H7 (cell line): ENCODE results near the gene VARS2. TPM values are rescaled to one million over a fixed set of nuclear protein-coding genes. Genes with fewer than 3 reads are reported as not detected.
A peak's percentile ranks its signal among the peaks of the same experiment; 100 is the strongest.

Experiments used
- DNase-seq: peaks from one replicate; pipeline ENCODE4 v3.0.0; 2012
- H3K27me3 ChIP-seq: 2 replicates; pipeline ENCODE4 v1.6.0; 2011; ENCODE audit warnings: mild to moderate bottlenecking, low read length; ENCODE audit not compliant: control insufficient read depth, insufficient read depth
- H3K36me3 ChIP-seq: replicated peaks from 2 replicates; pipeline ENCODE4 v1.5.1; 2011; ENCODE audit warnings: low read length; ENCODE audit not compliant: control insufficient read depth, insufficient read depth
- H3K4me3 ChIP-seq: 2 replicates; pipeline ENCODE4 v1.5.1; 2011; ENCODE audit warnings: low read depth, mild to moderate bottlenecking, control low read depth, low read length, moderate library complexity; ENCODE audit not compliant: insufficient read depth
- total RNA-seq: library from RNA; depleted of rRNA; stranded (reverse); fragments of >200 nt; shearing (Covaris generic); gene quantifications from 2 replicates; pipeline ENCODE4 v1.2.3, GENCODE V29; 2014

The VARS2 gene
- total RNA-seq, 1 experiment from 2014 or later: 54.4 TPM

- Histone ChIP-seq H3K4me3 (no peak overlapping the region), H3K36me3 (peaks cover 39% of the 10 kb centered on the region), H3K27me3 (no peaks in the 10 kb centered on the region)
- peak; percentile 28 for DNase-seq
Measured at GRCh38 chr6:30889921-30890645, 24.0 kb upstream of the VARS2 start.

DNA sequence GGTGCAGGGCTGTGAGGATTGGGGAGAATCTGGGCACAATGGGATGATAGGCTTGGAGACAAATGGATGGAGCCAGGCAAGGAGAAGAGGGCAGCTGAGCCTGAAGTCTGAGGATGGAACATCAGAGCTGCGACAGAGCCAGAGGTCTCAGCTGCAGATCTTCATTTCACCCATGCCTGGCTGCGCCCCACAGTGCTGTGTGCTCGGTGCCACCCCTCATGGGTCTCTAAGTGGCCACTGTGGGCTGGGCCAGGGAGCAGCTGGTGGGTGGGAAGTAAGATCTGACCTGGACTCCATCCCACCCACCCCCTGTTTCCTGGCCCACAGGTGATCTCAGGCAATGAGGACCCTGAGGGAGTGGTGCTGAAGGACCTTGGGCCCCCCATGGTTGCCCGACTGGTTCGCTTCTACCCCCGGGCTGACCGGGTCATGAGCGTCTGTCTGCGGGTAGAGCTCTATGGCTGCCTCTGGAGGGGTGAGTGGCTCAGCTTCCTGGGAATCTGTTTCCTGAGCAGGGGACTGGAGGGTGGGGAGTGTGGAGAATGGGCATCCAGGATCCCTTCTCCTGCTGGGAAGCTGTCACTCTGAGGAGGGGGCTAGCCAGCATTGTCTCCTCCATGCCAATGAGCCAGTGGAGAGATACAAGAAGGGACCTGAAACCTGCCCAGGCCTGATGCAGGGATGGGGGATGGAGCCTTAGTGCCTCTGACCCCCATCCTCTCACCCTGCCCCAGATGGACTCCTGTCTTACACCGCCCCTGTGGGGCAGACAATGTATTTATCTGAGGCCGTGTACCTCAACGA, 23.2 kb upstream of the VARS2 start:
- no peaks in the 10 kb centered on the region for H3K27me3 ChIP-seq
- no peak overlapping the region for H3K4me3 ChIP-seq
- H3K36me3 ChIP-seq: peaks cover 43% of the 10 kb centered on the region
- DNase-seq: peak; percentile 46

GRCh38 chr6:30891450-30891723, 22.7 kb upstream of the VARS2 start:
- H3K4me3 ChIP-seq: no peak overlapping the region
- H3K36me3 ChIP-seq: peaks cover 46% of the 10 kb centered on the region
- DNase-seq: no peak
- no peaks in the 10 kb centered on the region for H3K27me3 ChIP-seq

DNA sequence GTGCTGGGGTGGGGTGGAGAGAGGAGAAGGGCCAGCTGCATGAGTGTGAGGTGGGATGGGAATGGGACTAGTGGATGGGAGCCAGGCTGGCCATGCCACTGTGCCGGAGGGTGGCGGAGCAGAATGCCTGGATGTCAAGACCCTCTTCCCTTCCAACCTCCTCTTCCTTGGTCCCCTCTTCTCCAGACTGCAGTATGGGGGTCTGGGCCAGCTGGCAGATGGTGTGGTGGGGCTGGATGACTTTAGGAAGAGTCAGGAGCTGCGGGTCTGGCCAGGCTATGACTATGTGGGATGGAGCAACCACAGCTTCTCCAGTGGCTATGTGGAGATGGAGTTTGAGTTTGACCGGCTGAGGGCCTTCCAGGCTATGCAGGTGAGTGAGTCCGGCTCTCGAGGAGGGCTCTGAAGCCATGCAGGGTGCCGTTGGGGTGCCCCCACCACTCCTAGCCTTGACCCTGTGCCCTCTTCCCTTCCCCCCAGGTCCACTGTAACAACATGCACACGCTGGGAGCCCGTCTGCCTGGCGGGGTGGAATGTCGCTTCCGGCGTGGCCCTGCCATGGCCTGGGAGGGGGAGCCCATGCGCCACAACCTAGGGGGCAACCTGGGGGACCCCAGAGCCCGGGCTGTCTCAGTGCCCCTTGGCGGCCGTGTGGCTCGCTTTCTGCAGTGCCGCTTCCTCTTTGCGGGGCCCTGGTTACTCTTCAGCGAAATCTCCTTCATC, 22.1 kb upstream of the VARS2 start:
- Histone ChIP-seq H3K4me3 (no peak overlapping the region), H3K36me3 (peaks cover 48% of the 10 kb centered on the region), H3K27me3 (no peaks in the 10 kb centered on the region)
- DNase-seq: peak; percentile 44

GRCh38 chr6:30893001-30893591, 20.9 kb upstream of the VARS2 start:
- Histone ChIP-seq H3K27me3 (no peaks in the 10 kb centered on the region), H3K36me3 (peaks cover 54% of the 10 kb centered on the region), H3K4me3 (no peak overlapping the region)
- DNase-seq: peak; percentile 90

GRCh38 chr6:30893666-30894065, 20.4 kb upstream of the VARS2 start:
- DNase-seq: no peak
- Histone ChIP-seq H3K27me3 (no peaks in the 10 kb centered on the region), H3K4me3 (no peak overlapping the region), H3K36me3 (peaks cover 57% of the 10 kb centered on the region)

DNA sequence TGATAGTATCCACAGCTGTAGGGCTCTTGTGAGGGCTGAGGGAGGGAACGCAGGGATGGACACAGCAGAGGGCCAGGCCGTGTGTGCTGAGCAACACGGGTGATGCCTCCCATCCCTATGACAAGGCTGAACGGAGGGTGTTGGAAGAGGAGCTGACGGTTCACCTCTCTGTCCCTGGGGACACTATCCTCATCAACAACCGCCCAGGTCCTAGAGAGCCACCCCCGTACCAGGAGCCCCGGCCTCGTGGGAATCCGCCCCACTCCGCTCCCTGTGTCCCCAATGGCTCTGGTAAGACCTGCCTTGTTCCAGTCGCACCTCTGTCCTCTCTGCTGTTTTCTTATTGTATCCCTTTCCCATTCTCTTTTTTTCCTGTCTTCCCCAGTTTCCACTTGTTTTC, 19.7 kb upstream of the VARS2 start:
- no peak overlapping the region for H3K4me3 ChIP-seq
- peaks cover 57% of the 10 kb centered on the region for H3K36me3 ChIP-seq
- H3K27me3 ChIP-seq: no peaks in the 10 kb centered on the region
- peak; percentile 41 for DNase-seq

- peaks cover 56% of the 10 kb centered on the region for H3K36me3 ChIP-seq
- H3K4me3 ChIP-seq: no peak overlapping the region
- no peak for DNase-seq
- H3K27me3 ChIP-seq: no peaks in the 10 kb centered on the region
Measured at GRCh38 chr6:30894935-30895334, 19.1 kb upstream of the VARS2 start.

- peak; percentile 58 for DNase-seq
- Histone ChIP-seq H3K27me3 (no peaks in the 10 kb centered on the region), H3K36me3 (peaks cover 52% of the 10 kb centered on the region), H3K4me3 (no peak overlapping the region)
Measured at GRCh38 chr6:30895343-30895742, 18.7 kb upstream of the VARS2 start.

- DNase-seq: peak; percentile 30
- Histone ChIP-seq H3K36me3 (peaks cover 42% of the 10 kb centered on the region), H3K4me3 (no peak overlapping the region), H3K27me3 (no peaks in the 10 kb centered on the region)
Measured at GRCh38 chr6:30896541-30896940, 17.5 kb upstream of the VARS2 start.

DNA sequence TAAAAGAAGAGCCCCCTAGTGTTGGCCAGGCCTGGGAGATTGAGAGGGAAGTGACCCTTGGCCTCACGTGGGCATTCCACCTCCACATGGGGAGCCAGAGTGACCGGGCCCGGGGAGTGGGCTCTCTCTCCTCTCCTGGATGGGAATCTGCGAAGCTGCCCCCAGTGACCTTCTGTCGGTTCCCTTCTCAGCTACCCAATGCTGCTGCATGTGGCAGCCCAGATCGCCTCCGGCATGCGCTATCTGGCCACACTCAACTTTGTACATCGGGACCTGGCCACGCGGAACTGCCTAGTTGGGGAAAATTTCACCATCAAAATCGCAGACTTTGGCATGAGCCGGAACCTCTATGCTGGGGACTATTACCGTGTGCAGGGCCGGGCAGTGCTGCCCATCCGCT, 16.2 kb upstream of the VARS2 start:
- DNase-seq: peak; percentile 52
- Histone ChIP-seq H3K36me3 (peaks cover 36% of the 10 kb centered on the region), H3K4me3 (no peak overlapping the region), H3K27me3 (no peaks in the 10 kb centered on the region)

DNA sequence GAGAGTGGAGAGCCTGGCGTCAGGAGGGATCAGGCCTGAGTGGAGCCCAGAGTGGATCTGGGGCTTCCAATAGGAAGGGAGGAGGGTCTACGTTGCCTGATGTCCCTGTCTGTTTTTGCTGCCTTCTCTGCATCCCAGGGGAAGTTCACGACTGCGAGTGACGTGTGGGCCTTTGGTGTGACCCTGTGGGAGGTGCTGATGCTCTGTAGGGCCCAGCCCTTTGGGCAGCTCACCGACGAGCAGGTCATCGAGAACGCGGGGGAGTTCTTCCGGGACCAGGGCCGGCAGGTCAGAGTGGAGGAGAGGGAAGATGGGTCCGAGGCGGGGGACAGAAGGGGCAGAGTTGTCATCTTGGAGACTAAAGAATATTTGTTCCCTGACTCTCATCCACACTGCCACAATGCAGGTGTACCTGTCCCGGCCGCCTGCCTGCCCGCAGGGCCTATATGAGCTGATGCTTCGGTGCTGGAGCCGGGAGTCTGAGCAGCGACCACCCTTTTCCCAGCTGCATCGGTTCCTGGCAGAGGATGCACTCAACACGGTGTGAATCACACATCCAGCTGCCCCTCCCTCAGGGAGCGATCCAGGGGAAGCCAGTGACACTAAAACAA, 15.2 kb upstream of the VARS2 start:
- Histone ChIP-seq H3K27me3 (no peaks in the 10 kb centered on the region), H3K36me3 (peaks cover 32% of the 10 kb centered on the region), H3K4me3 (no peak overlapping the region)
- peak; percentile 26 for DNase-seq

GRCh38 chr6:30900863-30901417, 13.1 kb upstream of the VARS2 start:
- Histone ChIP-seq H3K4me3 (no peak overlapping the region), H3K36me3 (peaks cover 24% of the 10 kb centered on the region), H3K27me3 (no peaks in the 10 kb centered on the region)
- no peak for DNase-seq

GRCh38 chr6:30901436-30901835, 12.6 kb upstream of the VARS2 start:
- Histone ChIP-seq H3K4me3 (no peak overlapping the region), H3K36me3 (peaks cover 21% of the 10 kb centered on the region), H3K27me3 (no peaks in the 10 kb centered on the region)
- DNase-seq: no peak
